Measurements from ENCODE around the gene TSR1.

DNA sequence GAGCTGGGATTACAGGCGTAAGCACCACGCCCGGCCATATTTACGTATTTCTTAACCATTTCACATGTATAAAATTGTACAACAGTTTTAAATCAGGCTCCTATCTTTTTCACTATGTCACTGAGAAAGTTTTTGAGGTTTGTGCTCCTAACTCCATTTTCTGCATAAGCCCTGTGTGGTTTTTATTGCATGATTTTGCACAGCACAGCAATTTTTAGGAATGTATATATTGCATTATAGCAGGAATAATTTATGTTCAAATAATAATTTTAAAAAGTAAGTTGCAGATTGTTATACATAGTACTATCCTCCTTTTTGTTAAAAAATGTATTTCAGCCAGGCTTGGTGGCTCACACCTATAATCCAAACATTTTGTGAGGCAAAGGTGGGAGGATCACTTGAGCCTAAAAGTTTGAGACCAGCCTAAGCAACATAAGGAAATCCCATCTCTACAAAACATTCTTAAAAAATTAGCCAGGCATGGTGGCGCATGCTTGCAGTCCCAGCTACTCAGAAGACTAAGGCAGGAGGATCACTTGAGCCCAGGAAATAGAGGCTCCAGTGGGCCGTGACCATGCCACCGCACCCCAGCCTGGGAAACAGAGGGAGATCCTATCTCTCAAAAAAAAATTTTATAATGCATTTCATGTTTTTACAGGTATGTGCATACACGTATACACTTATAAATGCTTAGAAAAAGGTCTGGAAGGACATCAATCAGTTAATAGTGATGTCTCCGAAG is 58.7 kb downstream of the TSR1 start:
- TF ChIP-seq FOXM1 (IDR thresholded peaks at IDR 0.05; ENCODE audit: borderline replicate concordance) (no peak), FOXK2 (IDR thresholded peaks at IDR 0.05) (no peak), FOXA1 (IDR thresholded peaks at IDR 0.05) (no peak), CTBP1 (IDR thresholded peaks at IDR 0.05; ENCODE audit: borderline replicate concordance) (no peak), SUZ12 (IDR thresholded peaks at IDR 0.05) (no peak), SP1 (IDR thresholded peaks at IDR 0.05) (no peak), NFRKB (IDR thresholded peaks at IDR 0.05) (no peak)
- TF ChIP-seq, protein P1, sequence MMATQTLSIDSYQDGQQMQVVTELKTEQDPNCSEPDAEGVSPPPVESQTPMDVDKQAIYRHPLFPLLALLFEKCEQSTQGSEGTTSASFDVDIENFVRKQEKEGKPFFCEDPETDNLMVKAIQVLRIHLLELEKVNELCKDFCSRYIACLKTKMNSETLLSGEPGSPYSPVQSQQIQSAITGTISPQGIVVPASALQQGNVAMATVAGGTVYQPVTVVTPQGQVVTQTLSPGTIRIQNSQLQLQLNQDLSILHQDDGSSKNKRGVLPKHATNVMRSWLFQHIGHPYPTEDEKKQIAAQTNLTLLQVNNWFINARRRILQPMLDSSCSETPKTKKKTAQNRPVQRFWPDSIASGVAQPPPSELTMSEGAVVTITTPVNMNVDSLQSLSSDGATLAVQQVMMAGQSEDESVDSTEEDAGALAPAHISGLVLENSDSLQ (IDR thresholded peaks at IDR 0.05) = no peak

All from HEK293T (cell line).